Measurements from ENCODE around the gene PTPRG. TPM values are rescaled to one million over a fixed set of nuclear protein-coding genes. Genes with fewer than 3 reads are reported as not detected.

PTPRG gene
- total RNA-seq, 1 experiment from 2014 or later, result 32.1 TPM

- TF ChIP-seq ELF1 (IDR thresholded peaks at IDR 0.05; ENCODE audit: borderline replicate concordance, low read depth) (no peak), JUND (IDR thresholded peaks at IDR 0.05) (no peak), TCF7L2 (IDR thresholded peaks at IDR 0.05; ENCODE audit: borderline replicate concordance, extremely low read depth, insufficient read depth, insufficient read length) (no peak), REST (IDR thresholded peaks at IDR 0.05; ENCODE audit: low read depth) (no peak), CEBPB (IDR thresholded peaks at IDR 0.05; ENCODE audit: low read depth) (no peak), ZNF274 (IDR thresholded peaks at IDR 0.05; ENCODE audit: low read depth, low read length) (no peak), POLR2A (IDR thresholded peaks at IDR 0.05; ENCODE audit: borderline replicate concordance, extremely low read depth, insufficient read depth, insufficient read length) (no peak), POLR2AphosphoS5 (IDR thresholded peaks at IDR 0.05; ENCODE audit: low read depth, low read length) (no peak), ZFX (IDR thresholded peaks at IDR 0.05) (no peak), FOSL1 (IDR thresholded peaks at IDR 0.05; ENCODE audit: low read depth) (no peak)
- TF ChIP-seq, protein P1, sequence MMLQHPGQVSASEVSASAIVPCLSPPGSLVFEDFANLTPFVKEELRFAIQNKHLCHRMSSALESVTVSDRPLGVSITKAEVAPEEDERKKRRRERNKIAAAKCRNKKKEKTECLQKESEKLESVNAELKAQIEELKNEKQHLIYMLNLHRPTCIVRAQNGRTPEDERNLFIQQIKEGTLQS (IDR thresholded peaks at IDR 0.05), result no peak
- TF ChIP-seq, protein P2, sequence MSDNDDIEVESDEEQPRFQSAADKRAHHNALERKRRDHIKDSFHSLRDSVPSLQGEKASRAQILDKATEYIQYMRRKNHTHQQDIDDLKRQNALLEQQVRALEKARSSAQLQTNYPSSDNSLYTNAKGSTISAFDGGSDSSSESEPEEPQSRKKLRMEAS (IDR thresholded peaks at IDR 0.05), result no peak
- TF ChIP-seq, protein P3, sequence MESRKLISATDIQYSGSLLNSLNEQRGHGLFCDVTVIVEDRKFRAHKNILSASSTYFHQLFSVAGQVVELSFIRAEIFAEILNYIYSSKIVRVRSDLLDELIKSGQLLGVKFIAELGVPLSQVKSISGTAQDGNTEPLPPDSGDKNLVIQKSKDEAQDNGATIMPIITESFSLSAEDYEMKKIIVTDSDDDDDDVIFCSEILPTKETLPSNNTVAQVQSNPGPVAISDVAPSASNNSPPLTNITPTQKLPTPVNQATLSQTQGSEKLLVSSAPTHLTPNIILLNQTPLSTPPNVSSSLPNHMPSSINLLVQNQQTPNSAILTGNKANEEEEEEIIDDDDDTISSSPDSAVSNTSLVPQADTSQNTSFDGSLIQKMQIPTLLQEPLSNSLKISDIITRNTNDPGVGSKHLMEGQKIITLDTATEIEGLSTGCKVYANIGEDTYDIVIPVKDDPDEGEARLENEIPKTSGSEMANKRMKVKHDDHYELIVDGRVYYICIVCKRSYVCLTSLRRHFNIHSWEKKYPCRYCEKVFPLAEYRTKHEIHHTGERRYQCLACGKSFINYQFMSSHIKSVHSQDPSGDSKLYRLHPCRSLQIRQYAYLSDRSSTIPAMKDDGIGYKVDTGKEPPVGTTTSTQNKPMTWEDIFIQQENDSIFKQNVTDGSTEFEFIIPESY (IDR thresholded peaks at IDR 0.05; ENCODE audit: extremely low read depth, insufficient replicate concordance, low read length), result no peak
- Histone ChIP-seq H3K9me3 (ENCODE audit: control insufficient read depth in 1 of 2, insufficient read depth in 1 of 2, low read depth in 1 of 2, low read length in 2 of 2) (no peaks in the 10 kb centered on the region), H2AFZ (ENCODE audit: low read depth, low read length, poor library complexity, severe bottlenecking) (no peak overlapping the region), H3K27ac (ENCODE audit: low read depth, low read length) (no peak overlapping the region), H3K27me3 (ENCODE audit: insufficient read depth, low read length) (no peaks in the 10 kb centered on the region), H3K4me3 (replicated peaks in 1 of 2; ENCODE audit: low read depth in 1 of 2, low read length in 2 of 2) (no peak overlapping the region), H3K4me1 (ENCODE audit: control insufficient read depth in 1 of 2, insufficient read depth in 2 of 2, low read length in 2 of 2) (no peaks in the 10 kb centered on the region), H3K4me2 (ENCODE audit: low read length) (no peak overlapping the region), H3K79me2 (ENCODE audit: insufficient read depth, low read length) (peaks cover 4% of the 10 kb centered on the region; the same call in 1 of the 2 replicates), H3K9me2 (ENCODE audit: insufficient read depth) (no peaks in the 10 kb centered on the region), H3K9ac (ENCODE audit: low read length) (no peak overlapping the region), H3K36me3 (ENCODE audit: control insufficient read depth in 1 of 2, insufficient read depth in 2 of 2, low read length in 2 of 2) (no peaks in the 10 kb centered on the region), H4K20me1 (ENCODE audit: insufficient read depth) (no peaks in the 10 kb centered on the region)
- ChIA-PET CTCF (no interaction called here), RAD21 (ENCODE audit: low non-redundant PET in 1 of 2, low total read pairs in 2 of 2, uncharacterized antibody in 2 of 2, unreplicated experiment in 2 of 2) (no interaction called here), POLR2A (no interaction called here)
- ATAC-seq (no peak), DNase-seq (ENCODE audit: low read depth, low spot score) (no peak)
- BruUV-seq (replicated peaks), result no TSS peak
- intact Hi-C loops (cut with micrococcal nuclease), result no loop called here
Measured at GRCh38 chr3:61741551-61741950, 180.2 kb downstream of the PTPRG start.
